GM10266 (cell line): ENCODE data around the gene ZNF133.
"Not testable (repeated sequence)": the region's sequence is repeated elsewhere in the genome, so short reads cannot be mapped to it uniquely, and the experiment has no call there.

Experiments used
- DNase-seq: peaks from one replicate; pipeline ENCODE4 v3.0.0; 2012; ENCODE audit errors: extremely low spot score
- TF ChIP-seq, protein P1 (sequence below): IDR thresholded peaks from 2 replicates; pipeline ENCODE4 v1.5.1; 2012; ENCODE audit warnings: mild to moderate bottlenecking, low read depth; ENCODE audit not compliant: control insufficient read depth, insufficient read depth; ENCODE audit errors: missing control alignments

The ZNF133 gene

DNA sequence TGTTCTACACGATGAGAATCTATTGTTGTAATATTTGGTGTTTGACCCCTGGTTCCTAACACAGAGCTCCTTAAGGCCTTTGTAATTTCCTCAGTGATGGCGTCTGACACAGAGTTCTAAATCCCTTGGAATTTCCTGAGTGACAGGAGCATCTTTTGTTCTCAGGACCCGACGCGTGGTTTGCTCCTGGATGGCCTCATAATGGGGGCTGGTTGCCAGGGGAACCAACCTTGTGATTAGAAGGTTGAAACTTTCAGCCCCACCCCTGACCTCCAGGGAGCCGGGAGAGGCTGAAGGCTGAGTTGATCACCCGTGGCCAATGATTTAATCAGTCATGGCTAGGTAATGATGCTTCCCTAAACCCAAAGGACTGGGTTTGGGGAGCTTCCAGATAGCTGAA lies 20.5 kb upstream of the ZNF133 start:
- DNase-seq, result no peak
- TF ChIP-seq, protein P1, sequence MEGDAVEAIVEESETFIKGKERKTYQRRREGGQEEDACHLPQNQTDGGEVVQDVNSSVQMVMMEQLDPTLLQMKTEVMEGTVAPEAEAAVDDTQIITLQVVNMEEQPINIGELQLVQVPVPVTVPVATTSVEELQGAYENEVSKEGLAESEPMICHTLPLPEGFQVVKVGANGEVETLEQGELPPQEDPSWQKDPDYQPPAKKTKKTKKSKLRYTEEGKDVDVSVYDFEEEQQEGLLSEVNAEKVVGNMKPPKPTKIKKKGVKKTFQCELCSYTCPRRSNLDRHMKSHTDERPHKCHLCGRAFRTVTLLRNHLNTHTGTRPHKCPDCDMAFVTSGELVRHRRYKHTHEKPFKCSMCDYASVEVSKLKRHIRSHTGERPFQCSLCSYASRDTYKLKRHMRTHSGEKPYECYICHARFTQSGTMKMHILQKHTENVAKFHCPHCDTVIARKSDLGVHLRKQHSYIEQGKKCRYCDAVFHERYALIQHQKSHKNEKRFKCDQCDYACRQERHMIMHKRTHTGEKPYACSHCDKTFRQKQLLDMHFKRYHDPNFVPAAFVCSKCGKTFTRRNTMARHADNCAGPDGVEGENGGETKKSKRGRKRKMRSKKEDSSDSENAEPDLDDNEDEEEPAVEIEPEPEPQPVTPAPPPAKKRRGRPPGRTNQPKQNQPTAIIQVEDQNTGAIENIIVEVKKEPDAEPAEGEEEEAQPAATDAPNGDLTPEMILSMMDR, result no peak

DNA sequence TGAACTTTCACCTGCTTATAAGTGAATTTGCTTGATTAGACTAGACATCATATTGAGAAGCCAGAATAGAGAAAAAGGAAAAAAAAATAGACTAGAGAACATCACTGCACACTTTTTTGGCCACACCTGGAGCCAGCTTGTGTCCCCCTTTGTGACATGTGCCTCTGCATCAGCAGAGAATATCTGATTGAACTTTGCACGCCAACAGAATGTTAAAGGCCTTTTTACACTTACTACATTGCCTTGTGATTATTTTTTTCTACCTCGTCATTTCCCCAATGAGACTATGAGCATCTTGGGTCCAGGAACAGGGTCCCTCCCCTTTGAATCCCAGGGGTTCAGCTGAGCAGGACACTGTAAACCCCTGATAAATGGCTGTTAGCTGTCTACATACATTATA lies 17.2 kb upstream of the ZNF133 start:
- no peak for DNase-seq

GRCh38 chr20:18272451-18272850 lies 15.9 kb upstream of the ZNF133 start:
- TF ChIP-seq, protein P1, result no peak
- DNase-seq, result no peak

More for the DNA sequence above, 17.2 kb upstream of the ZNF133 start:
- TF ChIP-seq, protein P1, result no peak

DNA sequence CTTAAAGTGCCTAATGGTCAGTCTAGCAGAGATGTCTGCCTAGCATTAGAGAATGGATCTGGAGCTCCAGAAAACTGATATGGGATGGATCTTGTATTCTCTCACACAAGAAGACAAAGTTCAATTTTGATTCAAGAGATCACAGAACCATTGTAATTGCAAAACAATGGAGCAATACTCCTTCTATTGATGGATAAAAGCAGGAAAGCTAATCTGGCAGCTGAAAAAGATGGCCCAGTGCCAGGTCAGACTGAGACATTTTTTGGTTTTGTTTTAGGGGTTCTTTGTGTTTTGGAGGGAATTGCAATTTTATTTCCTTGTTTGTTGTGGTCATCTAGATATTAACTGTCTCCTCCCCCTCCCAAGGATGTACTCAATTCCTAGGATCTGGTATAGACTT lies 14.6 kb upstream of the ZNF133 start:
- TF ChIP-seq, protein P1, result no peak

GRCh38 chr20:18275960-18276359 lies 12.4 kb upstream of the ZNF133 start:
- DNase-seq, result not testable (repeated sequence)

More for the DNA sequence above, 14.6 kb upstream of the ZNF133 start:
- no peak for DNase-seq

- DNase-seq, result peak; percentile 64
- TF ChIP-seq, protein P1, result peak; percentile 88
Observed at GRCh38 chr20:18276821-18277220, 11.5 kb upstream of the ZNF133 start.

DNA sequence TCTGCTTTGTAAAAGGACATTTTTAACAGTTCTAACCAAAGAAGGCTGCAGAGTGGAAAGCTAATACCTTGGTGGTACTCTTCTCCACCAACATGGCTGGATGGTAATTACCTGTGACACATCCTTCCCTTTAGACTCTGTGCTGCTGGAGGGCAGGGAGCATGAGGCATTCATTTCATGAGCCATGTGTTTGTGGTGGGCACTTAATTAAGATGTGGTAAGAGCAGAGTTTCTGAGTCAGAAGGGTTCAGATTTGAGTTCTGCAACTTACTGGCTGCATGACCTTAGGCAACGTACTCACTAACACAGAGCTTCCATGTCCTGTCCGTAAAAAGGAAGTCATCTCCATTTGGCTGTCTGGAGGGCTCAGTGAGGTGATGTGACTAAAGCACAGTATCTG lies 9.1 kb upstream of the ZNF133 start:
- DNase-seq, result no peak
- TF ChIP-seq, protein P1, result no peak
